Stimulated activated CD4-positive, alpha-beta T cell treated with anti-CD3 and anti-CD28 coated beads, Interleukin-4, amount 100 ng/mL, for 4 hours (primary cell): ENCODE data around the gene CLCN7.

ENCODE experiments used
- DNase-seq, 2 experiments: peaks; one replicate each; pipeline ENCODE4 v3.0.0-alpha.2; 2020

The CLCN7 gene

GRCh38 chr16:1502092-1503004, 27.5 kb upstream of the CLCN7 start:
- no peak for DNase-seq

- no peak for DNase-seq
Observed at GRCh38 chr16:1501630-1502029, 26.8 kb upstream of the CLCN7 start.

- DNase-seq, result no peak
Observed at GRCh38 chr16:1500465-1501150, 25.8 kb upstream of the CLCN7 start.

GRCh38 chr16:1499756-1500464, 25.1 kb upstream of the CLCN7 start:
- no peak for DNase-seq

GRCh38 chr16:1498899-1499676, 24.3 kb upstream of the CLCN7 start:
- no peak for DNase-seq

GRCh38 chr16:1497014-1497598, 22.3 kb upstream of the CLCN7 start:
- no peak for DNase-seq

GRCh38 chr16:1496464-1496863, 21.6 kb upstream of the CLCN7 start:
- no peak for DNase-seq

- no peak for DNase-seq
Observed at GRCh38 chr16:1495889-1496262, 21.0 kb upstream of the CLCN7 start.

- DNase-seq, result no peak
Observed at GRCh38 chr16:1495211-1495888, 20.5 kb upstream of the CLCN7 start.

GRCh38 chr16:1494711-1495110, 19.9 kb upstream of the CLCN7 start:
- DNase-seq, result no peak

GRCh38 chr16:1494129-1494640, 19.4 kb upstream of the CLCN7 start:
- no peak for DNase-seq

- DNase-seq, result peak in 1 of 2 experiments; percentile 14
Observed at GRCh38 chr16:1493746-1494094, 18.9 kb upstream of the CLCN7 start.

GRCh38 chr16:1492923-1493745, 18.3 kb upstream of the CLCN7 start, which contains the start of gene TELO2:
Gene TELO2, plus strand, starts transcription at chr16:1493360. Its CDS starts 922 bp downstream, at chr16:1494282.
- DNase-seq, result peak; percentile 79 to 93

- no peak for DNase-seq
Observed at GRCh38 chr16:1492082-1492922, 17.5 kb upstream of the CLCN7 start.

- DNase-seq, result no peak
Observed at GRCh38 chr16:1491327-1491726, 16.5 kb upstream of the CLCN7 start.

GRCh38 chr16:1489077-1489476, 14.2 kb upstream of the CLCN7 start:
- no peak for DNase-seq

- no peak for DNase-seq
Observed at GRCh38 chr16:1488619-1489018, 13.8 kb upstream of the CLCN7 start, which contains the start of gene PTX4. Gene PTX4, minus strand, starts transcription at chr16:1488944. Its CDS starts 35 bp downstream, at chr16:1488909.

GRCh38 chr16:1488054-1488601, 13.3 kb upstream of the CLCN7 start:
- DNase-seq, result no peak

GRCh38 chr16:1487395-1488053, 12.7 kb upstream of the CLCN7 start:
- no peak for DNase-seq
